HUDEP-2 (cell line): ENCODE data around the gene PGM2.

Experiments
- DNase-seq, 76 experiments: peaks; one replicate each; lab custom pipeline; 2025; ENCODE audit not compliant: unreplicated experiment in 76 of 76; lab: John Stamatoyannopoulos, UW

Gene PGM2

GRCh38 chr4:37895271-37895670 is 68.8 kb downstream of the PGM2 start:
- no peak for DNase-seq

GRCh38 chr4:37896206-37896860 is 69.8 kb downstream of the PGM2 start:
- DNase-seq: no peak

GRCh38 chr4:37902212-37902611 is 75.7 kb downstream of the PGM2 start:
- DNase-seq: no peak

GRCh38 chr4:37902738-37903693 is 76.5 kb downstream of the PGM2 start:
- no peak for DNase-seq

- no peak for DNase-seq
Measured at GRCh38 chr4:37903901-37904300, 77.4 kb downstream of the PGM2 start.

- DNase-seq: no peak
Measured at GRCh38 chr4:37904824-37905223, 78.3 kb downstream of the PGM2 start.

GRCh38 chr4:37905533-37906169 is 79.2 kb downstream of the PGM2 start:
- no peak for DNase-seq

- no peak for DNase-seq
Measured at GRCh38 chr4:37908488-37909331, 82.2 kb downstream of the PGM2 start.

- DNase-seq: no peak
Measured at GRCh38 chr4:37909332-37910090, 83.0 kb downstream of the PGM2 start.

- DNase-seq: no peak
Measured at GRCh38 chr4:37910091-37910486, 83.6 kb downstream of the PGM2 start.
